CD1c-positive myeloid dendritic cell (primary cell): ENCODE data around the gene KAT8.
A peak's percentile ranks its signal among the peaks of the same experiment; 100 is the strongest.
"Not testable (repeated sequence)": the region's sequence is repeated elsewhere in the genome, so short reads cannot be mapped to it uniquely, and the experiment has no call there.

ENCODE experiments used
- DNase-seq: peaks from one replicate; pipeline ENCODE4 v3.0.0-alpha.2; 2016; ENCODE audit errors: extremely low spot score

The KAT8 gene

DNA sequence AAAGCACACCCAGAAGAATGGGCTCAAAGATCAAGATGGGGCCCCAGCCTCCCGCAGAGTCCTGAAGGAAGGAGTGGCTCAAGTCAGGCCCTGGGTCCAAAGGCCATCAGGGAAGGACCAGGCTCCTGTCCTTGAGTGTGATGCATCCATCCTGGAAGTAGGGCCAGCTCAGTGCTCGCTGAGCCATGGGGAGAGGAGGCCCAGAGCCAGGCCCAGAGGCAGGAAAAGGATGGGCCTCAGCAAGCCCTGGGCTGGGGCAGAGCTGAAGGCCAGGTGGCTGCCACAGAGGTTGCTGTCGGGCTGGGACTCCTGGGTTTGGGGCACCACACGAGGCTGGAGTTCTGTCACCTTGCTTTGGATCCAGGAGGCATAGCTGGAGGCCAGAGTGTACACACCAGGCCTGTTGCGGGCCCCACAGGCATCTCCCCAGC is 14.4 kb downstream of the KAT8 start:
- DNase-seq, result no peak

DNA sequence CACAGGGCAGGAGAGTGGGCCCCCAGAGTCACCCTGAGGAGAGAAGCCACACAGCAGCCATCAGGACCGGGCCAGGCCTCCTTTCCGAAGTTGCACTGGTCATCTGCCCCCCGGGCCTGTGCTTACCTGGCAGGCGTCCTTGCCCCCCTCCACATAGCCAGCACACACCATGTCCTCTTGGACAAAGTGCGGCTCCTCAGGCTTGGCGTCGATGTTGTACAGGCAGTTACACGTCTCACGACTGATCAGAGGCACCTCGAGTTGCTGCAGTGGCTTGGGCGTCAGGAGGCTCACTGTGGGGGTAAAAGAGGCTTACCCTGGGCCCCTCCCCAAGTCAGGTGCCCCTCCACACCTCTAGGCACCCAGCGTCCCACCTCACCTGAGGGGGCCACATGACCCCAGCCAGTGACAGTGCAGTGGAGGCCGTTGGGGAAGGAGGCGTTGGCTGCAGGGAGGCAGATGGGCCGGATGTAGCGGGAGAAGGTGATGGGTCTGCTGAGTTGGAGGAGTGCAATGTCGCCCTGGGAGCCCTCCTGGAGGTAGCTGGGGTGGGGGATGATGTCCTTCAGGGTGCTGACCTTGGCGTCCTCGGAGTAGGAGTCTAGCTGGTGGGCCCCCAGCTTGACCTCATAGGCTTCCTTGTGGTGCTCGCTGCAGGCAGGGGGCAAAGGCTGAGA is 15.0 kb downstream of the KAT8 start:
- DNase-seq, result no peak

DNA sequence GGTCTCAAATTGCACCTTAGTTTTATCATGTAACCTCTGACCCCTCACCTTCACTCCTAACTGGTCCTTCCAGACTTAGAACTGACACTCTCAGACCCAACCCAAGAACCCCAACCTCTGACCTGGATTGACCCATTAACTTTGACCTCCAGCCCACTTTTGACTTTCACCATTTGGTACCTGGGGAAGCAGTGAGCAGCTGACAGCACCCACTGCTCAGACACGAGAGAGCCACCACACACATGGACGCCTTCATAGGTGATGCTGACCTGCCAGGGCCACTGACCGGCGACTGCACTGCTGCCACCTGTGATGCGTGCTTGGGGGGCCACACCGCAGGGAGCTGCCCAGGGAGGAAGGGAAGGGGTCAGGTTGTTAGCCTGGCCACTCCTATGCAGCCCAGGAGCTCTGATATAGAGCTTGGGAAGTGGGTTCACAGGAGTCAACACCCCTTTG is 15.6 kb downstream of the KAT8 start:
- no peak for DNase-seq

DNA sequence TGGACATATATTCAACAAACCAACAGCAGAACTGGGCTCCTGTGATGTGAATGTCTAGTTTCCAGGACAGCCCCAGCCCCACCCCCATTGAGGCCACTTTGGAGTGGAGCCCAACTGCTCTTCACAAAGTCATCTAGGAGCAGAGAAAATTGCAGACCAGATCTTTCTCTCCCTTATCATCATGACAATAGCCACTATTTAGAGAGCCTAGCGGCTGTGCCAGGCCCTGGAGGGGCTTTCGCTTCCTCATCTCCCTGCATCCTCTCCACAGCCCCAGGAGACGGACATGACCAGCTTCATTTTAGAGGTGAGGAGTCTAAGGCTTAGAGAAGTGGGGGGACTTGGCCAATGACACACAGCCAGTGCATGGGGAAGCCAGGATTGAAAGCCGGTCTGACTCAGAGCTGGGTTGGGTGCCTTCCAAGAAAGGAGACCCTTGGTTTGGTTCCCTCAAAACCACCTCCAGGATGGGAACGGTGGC is 16.7 kb downstream of the KAT8 start:
- peak; percentile 83 for DNase-seq

DNA sequence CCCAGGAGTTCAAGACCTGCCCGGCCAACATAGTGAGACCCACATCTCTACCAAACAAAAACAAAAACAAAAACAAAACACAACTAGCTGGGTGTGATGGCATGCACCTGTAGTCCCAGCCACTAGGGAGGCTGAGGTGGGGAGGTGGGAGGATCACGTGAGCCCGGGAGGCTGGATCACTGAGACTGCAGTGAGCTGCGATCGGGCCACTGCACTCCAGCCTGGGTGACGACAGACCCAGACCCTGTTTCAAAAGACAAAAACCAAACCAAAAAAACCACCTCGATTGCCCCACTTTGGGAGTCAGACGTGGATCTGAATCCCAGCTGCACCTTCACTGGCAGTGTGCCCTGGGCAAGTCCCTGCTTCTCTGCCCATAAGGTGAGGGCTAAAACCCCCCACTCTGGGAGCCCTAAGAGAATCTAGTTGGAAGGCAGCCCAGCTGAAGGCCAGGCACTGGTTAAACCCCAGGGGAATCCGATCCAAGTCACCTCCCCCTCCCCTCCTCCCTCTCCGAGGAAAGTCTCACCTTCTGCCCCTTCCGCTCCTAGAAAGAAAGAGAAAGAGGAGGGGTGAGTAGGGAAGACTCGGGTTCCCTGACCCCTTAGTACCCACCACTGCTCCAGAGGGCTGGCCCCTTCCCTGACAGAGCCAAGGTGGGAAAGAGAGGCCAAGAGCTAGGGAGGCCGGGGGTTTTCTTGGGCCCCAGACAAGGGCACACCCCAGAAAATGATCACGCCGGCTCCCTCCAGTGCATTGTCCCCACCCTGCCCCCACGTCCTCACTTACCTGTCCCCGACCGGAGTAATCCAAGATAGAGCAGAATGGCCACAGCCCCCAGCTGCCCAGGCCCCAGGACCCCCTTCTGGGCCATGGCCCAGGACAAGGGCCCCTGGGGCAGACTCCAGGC is 17.4 kb downstream of the KAT8 start:
- peak; percentile 36 for DNase-seq

- DNase-seq, result no peak
These were observed 18.2 kb downstream of the KAT8 start, which contains the start of gene PRSS8 for GRCh38 chr16:31135535-31136286. PRSS8 (minus strand) TSS chr16:31135727; CDS start chr16:31135498, 229 bp downstream.

DNA sequence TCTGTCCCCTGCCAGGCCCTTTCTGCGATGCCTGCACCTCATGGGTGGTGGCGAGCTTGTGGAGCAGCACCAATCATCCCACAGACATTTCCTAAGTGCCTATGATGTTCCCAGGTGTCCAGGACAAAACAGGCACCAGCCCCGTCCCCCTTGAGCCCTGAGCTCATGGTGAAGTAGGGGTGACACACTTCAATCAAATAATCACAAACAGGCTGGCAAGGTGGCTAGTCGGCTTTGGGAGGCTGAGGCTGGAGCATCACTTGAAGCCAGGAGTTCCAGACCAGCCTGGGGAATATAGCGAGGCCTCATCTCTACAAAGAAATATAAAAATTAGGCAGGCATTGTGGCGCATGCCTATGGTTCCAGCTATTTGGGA is 18.8 kb downstream of the KAT8 start:
- no peak for DNase-seq

DNA sequence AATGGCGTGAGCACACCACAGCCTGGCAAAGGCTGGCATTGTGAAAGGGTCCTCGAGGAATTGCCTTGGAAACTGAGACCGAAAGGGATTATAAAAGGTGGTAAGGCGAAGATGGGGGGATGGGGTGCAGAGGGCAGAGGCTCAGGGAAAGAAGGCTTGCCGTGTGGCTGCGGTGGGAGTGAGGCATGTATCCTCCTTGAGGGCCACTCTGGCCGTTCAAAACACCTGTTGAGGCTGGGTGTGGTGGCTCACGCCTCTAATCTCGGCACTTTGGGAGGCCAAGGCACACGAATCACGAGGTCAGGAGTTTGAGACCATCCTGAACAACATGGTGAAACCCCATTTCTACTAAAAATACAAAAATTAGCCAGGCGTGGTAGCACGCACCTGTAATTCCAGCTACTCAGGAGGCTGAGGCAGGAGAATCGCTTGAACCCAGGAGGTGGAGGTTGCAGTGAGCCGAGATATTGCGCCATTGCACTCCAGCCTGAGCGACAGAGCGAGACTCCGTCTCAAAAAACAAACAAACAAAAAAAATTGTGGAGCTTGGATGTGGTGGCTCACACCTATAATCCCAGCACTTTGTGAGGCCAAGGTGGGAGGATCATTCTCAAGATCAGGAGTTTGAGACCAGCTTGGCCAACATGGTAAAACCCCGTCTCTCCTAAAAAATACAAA is 19.5 kb downstream of the KAT8 start:
- DNase-seq, result not testable (repeated sequence)

DNA sequence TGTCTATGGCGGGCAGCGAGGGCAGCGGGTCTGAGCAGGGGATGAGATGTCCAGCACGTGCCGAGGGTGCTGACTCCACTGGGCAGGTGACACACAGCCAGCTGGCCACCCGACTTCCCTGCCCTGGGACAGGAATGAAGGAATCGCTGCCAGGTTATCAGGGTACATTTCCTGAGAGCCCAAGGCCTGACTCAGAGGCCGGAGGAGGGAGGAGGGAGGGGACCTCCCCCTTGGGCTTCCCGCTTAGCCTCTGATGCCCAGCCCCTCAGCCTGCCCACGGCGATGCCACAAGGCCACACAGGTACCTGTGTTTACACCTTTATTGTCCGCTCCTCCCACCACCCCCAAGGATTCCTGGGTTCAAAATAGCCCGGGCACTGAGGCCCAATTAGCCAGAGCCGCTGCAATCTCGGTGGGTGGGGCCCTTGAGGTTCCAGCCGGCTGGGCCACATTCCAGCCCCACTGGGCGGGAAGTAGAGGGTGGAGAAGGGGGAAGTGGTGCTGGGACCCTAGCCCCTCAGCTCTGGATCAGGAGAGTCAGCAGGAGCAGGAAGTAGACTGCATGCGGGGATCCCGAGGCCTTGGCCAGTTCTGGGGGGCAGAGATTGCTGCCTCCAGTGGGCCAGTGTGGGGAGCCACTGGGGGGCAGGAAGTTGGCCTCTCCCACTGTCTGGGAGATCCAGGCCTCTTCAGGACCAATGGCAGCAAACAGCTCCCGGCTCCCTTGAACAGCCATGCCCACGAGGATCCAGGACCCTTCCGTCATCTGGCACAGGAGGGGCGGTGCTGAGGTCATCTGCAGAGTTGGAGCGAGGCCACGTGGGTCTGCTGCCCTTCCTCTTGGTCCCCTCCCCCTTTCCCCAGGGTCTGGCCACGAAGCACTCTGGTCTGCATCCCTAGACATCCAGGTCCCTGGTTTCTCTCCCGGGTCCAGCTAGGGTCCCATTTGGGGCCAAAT is 21.4 kb downstream of the KAT8 start:
- DNase-seq, result no peak

- not testable (repeated sequence) for DNase-seq
These were observed 23.6 kb downstream of the KAT8 start for GRCh38 chr16:31141071-31141469.

GRCh38 chr16:31141489-31142108 is 24.1 kb downstream of the KAT8 start:
- no peak for DNase-seq

DNA sequence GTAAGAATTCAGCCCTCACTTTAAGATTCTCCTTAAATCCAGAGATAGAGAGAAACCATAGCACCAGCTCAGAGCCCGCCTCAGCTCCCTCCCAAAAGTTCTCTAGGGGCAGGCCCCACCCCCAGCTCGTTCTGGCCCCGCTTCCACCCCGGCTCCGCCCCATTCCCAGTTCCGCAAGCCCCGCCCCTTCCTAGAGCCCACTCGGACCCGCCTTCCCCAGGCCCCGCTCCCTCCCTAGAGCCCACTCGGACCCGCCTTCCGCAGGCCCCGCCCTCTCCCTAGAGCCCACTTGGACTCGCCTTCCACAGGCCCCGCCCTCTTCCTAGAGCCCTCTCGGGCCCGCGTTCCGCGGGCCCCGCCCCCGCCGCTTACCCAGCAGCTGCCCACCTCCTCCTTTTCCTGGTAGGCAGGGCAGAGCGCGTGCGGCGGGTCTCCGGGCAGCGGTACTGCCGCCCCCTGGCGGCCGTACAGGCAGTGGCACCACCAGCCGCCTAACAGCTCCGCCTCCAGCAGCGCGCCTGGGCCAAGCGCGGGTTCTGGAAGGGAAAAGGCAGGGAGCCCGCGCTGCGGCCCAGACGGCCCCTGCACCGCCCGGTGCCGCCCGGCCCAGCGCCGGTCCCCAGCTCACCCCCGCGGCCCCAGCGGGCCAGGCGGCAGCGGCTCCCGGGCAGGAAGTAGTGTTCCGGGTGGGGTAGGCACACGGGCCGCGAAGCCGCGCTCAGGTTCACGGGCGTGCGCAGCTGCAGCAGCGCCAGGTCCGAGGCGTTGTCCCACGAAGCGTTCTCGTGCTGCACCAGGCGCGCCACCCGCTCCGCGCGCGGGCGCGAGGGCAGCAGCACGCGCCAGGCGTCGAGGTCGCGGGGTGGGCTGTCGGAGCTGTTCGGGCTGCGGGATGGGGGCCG is 24.9 kb downstream of the KAT8 start:
- peak; percentile 98 for DNase-seq

DNA sequence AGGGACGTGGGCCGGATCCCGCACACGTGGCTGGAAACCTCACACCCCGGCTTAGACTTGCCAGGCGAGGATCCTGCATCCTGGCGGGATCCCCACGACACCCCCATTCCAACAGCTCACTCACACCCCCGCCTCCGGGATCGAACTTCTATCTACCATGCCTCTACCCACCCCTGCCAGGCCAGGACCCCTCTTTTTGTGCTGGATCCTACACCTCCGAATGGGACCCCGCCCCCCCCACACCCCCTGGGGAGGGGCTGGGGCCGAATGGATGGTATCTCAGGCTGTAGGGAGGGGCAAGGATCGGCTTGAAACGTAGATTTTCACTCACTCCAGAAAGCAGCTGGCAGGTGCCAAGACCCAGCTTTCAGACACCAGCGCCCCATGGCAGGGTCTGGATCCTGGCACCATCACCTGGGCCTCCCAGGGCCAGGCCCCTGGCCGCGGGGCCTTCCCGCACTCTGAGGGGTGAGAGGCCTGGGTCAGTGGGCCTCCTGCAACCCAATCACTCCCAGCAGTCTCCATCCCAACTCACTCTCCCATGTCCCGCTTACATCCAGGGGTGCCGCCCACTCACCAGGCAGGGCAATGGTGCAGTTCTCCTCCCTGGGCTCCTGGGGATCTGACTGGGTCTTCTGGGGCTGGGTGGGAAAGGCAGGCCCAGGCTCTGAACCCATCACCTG is 25.7 kb downstream of the KAT8 start:
- no peak for DNase-seq

DNA sequence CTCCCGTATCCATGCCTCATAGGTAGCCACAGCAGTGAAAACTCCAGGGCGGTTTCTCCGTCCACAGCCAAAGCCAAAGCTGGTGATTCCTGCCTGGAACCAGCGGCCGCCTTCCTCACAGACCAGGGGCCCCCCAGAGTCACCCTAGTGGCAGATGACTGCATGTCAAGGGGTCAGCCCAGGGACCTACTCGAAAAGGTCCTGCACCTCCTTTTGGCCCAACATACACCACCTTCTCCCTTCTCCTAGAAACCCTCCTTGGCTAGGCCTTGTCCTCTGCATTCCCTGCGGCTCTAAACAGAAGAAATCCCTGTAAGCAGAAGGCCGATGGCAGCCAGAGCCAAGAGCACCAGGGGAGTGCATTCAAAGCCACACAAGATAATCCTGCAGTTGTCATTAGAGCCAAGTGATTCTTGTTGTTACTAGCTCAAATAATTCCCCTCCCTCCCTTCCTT is 26.3 kb downstream of the KAT8 start:
- no peak for DNase-seq

DNA sequence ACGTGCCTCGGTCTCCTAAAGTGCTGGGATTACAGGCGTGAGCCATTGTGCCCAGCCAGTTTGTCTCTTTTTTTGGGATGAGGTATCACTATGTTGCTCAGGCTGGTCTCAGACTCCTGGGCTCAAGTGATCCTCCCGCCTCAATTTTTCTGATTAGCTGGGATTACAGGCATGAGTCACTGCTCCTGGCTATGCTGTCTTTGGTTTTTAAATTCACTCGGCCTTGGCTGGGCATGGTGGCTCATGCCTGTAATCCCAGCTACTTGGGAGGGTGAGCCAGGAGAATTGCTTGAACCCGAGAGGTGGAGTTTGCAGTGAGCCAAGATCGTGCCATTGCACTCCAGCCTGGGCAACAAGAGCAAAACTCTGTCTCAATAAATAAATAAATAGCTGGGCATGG is 27.0 kb downstream of the KAT8 start:
- not testable (repeated sequence) for DNase-seq

DNA sequence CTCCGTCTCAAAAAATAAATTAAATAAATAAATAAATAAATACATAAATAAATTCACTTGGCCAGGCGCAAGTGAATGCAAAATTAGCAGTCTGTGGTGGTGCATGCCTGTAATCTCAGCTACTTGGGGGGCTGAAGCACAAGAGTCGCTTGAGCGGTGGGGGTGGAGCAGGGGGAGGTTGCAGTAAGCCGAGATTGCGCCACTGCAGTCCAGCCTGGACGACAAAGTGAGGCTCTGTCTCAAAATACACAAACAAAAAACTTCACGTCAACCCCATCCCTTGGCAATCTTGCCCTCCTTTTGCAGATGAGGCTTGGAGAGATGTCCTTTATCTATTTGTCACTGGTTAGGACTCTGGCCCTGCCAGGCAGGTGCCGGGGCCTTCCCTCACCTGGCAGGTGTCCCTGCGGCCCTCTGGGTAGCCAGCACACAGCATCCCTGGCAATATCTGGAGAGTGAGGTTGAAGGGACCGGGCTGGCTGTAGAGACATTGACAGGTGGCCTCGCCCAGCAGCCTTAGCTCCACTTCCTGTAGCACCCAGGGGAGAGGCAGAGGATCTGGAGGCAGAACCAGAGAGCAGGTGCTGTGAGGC is 28.0 kb downstream of the KAT8 start:
- no peak for DNase-seq

DNA sequence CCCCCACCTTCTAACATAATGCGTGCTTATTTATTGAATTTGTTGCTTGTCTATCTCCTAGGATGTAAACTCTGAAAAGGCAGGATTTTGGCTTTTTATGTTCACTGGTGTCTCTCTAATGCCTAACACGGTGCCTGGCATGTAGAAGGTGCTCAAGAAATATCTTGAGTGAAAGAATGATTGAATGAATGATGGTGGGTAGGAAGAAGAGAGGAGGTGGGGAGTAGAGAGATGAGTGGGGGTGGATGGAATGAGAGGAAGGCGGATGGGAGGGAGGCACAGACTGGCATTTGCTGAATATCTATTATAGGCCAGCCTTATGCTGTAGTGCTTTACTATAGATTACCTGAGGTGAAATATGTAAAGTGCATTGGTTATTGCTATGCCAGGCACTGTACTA is 30.1 kb downstream of the KAT8 start:
- DNase-seq, result no peak

GRCh38 chr16:31148281-31148728 is 30.8 kb downstream of the KAT8 start:
- DNase-seq, result no peak
